HepG2 (cell line): ENCODE data around the gene ANKS4B. TPM values are rescaled to one million over a fixed set of nuclear protein-coding genes. Genes with fewer than 3 reads are reported as not detected.

Experiments
- ATF2 ChIP-seq: sonication (generic); formaldehyde crosslinking; IDR thresholded peaks from 2 replicates; pipeline ENCODE4 v1.4.0; 2020; ENCODE audit warnings: missing genetic modification reagents
- CEBPG ChIP-seq: IDR thresholded peaks from 2 replicates; pipeline ENCODE4 v1.6.1; 2016
- DRAP1 ChIP-seq: IDR thresholded peaks from 2 replicates; pipeline ENCODE4 v1.6.1; 2016; ENCODE audit warnings: missing genetic modification reagents, missing compliant biosample characterization
- EEA1 ChIP-seq: sonication (generic); formaldehyde crosslinking; IDR thresholded peaks from 2 replicates; pipeline ENCODE4 v1.5.1; 2020; ENCODE audit warnings: mild to moderate bottlenecking, missing genetic modification reagents, borderline replicate concordance
- MED8 ChIP-seq: sonication (generic); formaldehyde crosslinking; IDR thresholded peaks from 2 replicates; pipeline ENCODE4 v1.8.1; 2023; ENCODE audit warnings: mild to moderate bottlenecking, missing genetic modification reagents; ENCODE audit not compliant: insufficient replicate concordance
- RFXANK ChIP-seq: IDR thresholded peaks from 2 replicates; pipeline ENCODE4 v1.6.1; 2016
- SIX1 ChIP-seq: sonication (generic); formaldehyde crosslinking; IDR thresholded peaks from 2 replicates; pipeline ENCODE4 v1.4.0; 2020; ENCODE audit warnings: missing genetic modification reagents, borderline replicate concordance
- ZFP91 ChIP-seq: sonication (generic); formaldehyde crosslinking; IDR thresholded peaks from 2 replicates; pipeline ENCODE4 v1.9.0; 2022; ENCODE audit warnings: missing genetic modification reagents, mild to moderate bottlenecking, borderline replicate concordance
- ZNF768 ChIP-seq: sonication (generic); formaldehyde crosslinking; IDR thresholded peaks from 2 replicates; pipeline ENCODE4 v1.4.0; 2020; ENCODE audit warnings: missing genetic modification reagents
- polyA plus RNA-seq, 8 experiments: library from polyadenylated mRNA; depleted of rRNA in 3 of 8; stranded (reverse) in 7 of 8; unstranded in 1 of 8; fragments of >200 nt; fragmentation: Illumina TruSeq in 4 of 8; extraction: Trizol in 4 of 8; gene quantifications; 2 replicates each; pipeline versions ENCODE4 v1.2.1 to v1.2.3, GENCODE V29; 2011 to 2016; ENCODE audit warnings: low read depth in 4 of 8, missing spikeins in 1 of 8, mixed read lengths in 1 of 8; ENCODE audit not compliant: insufficient read depth in 1 of 8
- total RNA-seq, 5 experiments: library from RNA; depleted of rRNA; stranded (reverse); fragments of >200 nt; fragmentation: Illumina TruSeq; extraction: Trizol; gene quantifications; 2 replicates each; pipeline ENCODE4 v1.2.3, GENCODE V29; 2016; ENCODE audit warnings: low read depth in 1 of 5
- TF ChIP-seq, protein P1 (sequence below): IDR thresholded peaks from 2 replicates; pipeline ENCODE4 v1.4.0; 2020; ENCODE audit warnings: mild to moderate bottlenecking, missing genetic modification reagents
- TF ChIP-seq, protein P2 (sequence below): sonication (generic); formaldehyde crosslinking; IDR thresholded peaks from 2 replicates; pipeline ENCODE4 v1.4.0; 2020; ENCODE audit warnings: mild to moderate bottlenecking, missing genetic modification reagents
- TF ChIP-seq, protein P3 (sequence below): sonication (generic); formaldehyde crosslinking; IDR thresholded peaks from 2 replicates; pipeline ENCODE4 v1.9.0; 2022; ENCODE audit warnings: low read depth, missing genetic modification reagents

The ANKS4B gene
- total and polyA plus RNA-seq, 2 of the 13 experiments (the other 11 are each of a cell fraction or from before 2014, with no cell fraction given) = 6.5 to 30.0 TPM

- TF ChIP-seq, protein P1, sequence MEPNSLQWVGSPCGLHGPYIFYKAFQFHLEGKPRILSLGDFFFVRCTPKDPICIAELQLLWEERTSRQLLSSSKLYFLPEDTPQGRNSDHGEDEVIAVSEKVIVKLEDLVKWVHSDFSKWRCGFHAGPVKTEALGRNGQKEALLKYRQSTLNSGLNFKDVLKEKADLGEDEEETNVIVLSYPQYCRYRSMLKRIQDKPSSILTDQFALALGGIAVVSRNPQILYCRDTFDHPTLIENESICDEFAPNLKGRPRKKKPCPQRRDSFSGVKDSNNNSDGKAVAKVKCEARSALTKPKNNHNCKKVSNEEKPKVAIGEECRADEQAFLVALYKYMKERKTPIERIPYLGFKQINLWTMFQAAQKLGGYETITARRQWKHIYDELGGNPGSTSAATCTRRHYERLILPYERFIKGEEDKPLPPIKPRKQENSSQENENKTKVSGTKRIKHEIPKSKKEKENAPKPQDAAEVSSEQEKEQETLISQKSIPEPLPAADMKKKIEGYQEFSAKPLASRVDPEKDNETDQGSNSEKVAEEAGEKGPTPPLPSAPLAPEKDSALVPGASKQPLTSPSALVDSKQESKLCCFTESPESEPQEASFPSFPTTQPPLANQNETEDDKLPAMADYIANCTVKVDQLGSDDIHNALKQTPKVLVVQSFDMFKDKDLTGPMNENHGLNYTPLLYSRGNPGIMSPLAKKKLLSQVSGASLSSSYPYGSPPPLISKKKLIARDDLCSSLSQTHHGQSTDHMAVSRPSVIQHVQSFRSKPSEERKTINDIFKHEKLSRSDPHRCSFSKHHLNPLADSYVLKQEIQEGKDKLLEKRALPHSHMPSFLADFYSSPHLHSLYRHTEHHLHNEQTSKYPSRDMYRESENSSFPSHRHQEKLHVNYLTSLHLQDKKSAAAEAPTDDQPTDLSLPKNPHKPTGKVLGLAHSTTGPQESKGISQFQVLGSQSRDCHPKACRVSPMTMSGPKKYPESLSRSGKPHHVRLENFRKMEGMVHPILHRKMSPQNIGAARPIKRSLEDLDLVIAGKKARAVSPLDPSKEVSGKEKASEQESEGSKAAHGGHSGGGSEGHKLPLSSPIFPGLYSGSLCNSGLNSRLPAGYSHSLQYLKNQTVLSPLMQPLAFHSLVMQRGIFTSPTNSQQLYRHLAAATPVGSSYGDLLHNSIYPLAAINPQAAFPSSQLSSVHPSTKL = peak; percentile 87
- TF ChIP-seq, protein P2, sequence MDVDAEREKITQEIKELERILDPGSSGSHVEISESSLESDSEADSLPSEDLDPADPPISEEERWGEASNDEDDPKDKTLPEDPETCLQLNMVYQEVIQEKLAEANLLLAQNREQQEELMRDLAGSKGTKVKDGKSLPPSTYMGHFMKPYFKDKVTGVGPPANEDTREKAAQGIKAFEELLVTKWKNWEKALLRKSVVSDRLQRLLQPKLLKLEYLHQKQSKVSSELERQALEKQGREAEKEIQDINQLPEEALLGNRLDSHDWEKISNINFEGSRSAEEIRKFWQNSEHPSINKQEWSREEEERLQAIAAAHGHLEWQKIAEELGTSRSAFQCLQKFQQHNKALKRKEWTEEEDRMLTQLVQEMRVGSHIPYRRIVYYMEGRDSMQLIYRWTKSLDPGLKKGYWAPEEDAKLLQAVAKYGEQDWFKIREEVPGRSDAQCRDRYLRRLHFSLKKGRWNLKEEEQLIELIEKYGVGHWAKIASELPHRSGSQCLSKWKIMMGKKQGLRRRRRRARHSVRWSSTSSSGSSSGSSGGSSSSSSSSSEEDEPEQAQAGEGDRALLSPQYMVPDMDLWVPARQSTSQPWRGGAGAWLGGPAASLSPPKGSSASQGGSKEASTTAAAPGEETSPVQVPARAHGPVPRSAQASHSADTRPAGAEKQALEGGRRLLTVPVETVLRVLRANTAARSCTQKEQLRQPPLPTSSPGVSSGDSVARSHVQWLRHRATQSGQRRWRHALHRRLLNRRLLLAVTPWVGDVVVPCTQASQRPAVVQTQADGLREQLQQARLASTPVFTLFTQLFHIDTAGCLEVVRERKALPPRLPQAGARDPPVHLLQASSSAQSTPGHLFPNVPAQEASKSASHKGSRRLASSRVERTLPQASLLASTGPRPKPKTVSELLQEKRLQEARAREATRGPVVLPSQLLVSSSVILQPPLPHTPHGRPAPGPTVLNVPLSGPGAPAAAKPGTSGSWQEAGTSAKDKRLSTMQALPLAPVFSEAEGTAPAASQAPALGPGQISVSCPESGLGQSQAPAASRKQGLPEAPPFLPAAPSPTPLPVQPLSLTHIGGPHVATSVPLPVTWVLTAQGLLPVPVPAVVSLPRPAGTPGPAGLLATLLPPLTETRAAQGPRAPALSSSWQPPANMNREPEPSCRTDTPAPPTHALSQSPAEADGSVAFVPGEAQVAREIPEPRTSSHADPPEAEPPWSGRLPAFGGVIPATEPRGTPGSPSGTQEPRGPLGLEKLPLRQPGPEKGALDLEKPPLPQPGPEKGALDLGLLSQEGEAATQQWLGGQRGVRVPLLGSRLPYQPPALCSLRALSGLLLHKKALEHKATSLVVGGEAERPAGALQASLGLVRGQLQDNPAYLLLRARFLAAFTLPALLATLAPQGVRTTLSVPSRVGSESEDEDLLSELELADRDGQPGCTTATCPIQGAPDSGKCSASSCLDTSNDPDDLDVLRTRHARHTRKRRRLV (CRISPR knock-in tag) = 0 out of 2 replicates have a peak, but pooled peaks have one; percentile 72
- TF ChIP-seq ATF2 (CRISPR knock-in tag) = peak; percentile 77; the same call in 1 of the 2 replicates
- TF ChIP-seq SIX1 (CRISPR knock-in tag) = peak; percentile 70; the same call in 1 of the 2 replicates
- TF ChIP-seq ZFP91 (CRISPR knock-in tag) = peak; percentile 66; the same call in 1 of the 2 replicates
- TF ChIP-seq RFXANK (CRISPR knock-in tag) = peak; percentile 78; the same call in 1 of the 2 replicates
- TF ChIP-seq CEBPG (CRISPR knock-in tag) = peak; percentile 80
- no peak; the same call in 1 of the 2 replicates for TF ChIP-seq EEA1 (CRISPR knock-in tag)
- peak; percentile 58; the same call in 1 of the 2 replicates for TF ChIP-seq ZNF768
- peak; percentile 81; the same call in 1 of the 2 replicates for TF ChIP-seq DRAP1 (CRISPR knock-in tag)
- TF ChIP-seq, protein P3, sequence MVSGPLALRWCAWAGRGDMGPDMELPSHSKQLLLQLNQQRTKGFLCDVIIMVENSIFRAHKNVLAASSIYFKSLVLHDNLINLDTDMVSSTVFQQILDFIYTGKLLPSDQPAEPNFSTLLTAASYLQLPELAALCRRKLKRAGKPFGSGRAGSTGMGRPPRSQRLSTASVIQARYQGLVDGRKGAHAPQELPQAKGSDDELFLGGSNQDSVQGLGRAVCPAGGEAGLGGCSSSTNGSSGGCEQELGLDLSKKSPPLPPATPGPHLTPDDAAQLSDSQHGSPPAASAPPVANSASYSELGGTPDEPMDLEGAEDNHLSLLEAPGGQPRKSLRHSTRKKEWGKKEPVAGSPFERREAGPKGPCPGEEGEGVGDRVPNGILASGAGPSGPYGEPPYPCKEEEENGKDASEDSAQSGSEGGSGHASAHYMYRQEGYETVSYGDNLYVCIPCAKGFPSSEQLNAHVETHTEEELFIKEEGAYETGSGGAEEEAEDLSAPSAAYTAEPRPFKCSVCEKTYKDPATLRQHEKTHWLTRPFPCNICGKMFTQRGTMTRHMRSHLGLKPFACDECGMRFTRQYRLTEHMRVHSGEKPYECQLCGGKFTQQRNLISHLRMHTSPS (CRISPR knock-in tag) = no peak
- TF ChIP-seq MED8 (CRISPR knock-in tag) = no peak
Observed at GRCh38 chr16:21300309-21301167, 67.0 kb downstream of the ANKS4B start (continued).
